HG03159 (cell line): ENCODE data around the gene TKFC.
A peak's percentile ranks its signal among the peaks of the same experiment; 100 is the strongest.

Source experiments
- ATAC-seq: cut with Tn5 transposase; IDR thresholded peaks from one replicate; pipeline ENCODE4 v1.9.1; 2021; ENCODE audit warnings: mild to moderate bottlenecking, moderate library complexity; ENCODE audit not compliant: unreplicated experiment

TKFC gene

GRCh38 chr11:61310749-61311148, 22.3 kb upstream of the TKFC start:
- ATAC-seq: no peak

GRCh38 chr11:61315260-61315659, 17.8 kb upstream of the TKFC start:
- ATAC-seq: no peak

DNA sequence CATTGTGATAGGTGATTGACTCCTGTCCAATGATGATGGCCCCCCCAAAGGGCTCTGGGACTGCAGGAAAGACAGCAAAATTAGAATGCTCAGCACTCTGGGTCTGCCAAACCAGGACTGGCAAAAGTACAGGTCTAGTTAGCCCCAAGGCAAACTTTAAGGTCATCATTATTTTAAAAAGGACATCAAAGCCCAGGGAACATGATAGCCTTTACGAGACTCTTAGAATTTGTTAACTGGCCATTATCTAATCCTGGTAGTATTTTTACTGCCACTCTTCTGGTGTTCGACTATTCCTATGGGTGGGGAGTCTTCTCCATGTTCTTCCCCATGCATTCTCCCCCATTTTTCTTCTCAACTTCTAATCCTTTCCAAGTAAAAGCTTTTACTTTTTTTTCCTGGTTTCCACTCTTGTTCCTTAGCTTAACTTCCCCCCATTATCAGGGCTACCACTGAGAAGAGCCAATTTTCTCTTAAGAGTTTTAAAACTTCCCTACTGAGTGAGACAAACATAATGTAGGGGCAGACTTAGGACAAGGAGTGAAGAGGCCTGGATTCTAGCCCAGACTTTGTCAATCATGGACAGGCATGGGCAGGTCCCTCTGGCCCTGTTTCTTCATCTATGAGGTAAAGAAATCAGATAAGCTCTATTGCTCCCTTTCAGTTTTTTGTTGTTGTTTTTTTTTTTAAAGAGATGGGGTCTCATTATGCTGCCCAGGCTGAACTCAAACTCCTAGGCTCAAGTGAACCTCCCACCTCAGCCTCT, 7.2 kb upstream of the TKFC start:
- ATAC-seq: no peak

GRCh38 chr11:61327669-61328071, 5.4 kb upstream of the TKFC start:
- no peak for ATAC-seq

- no peak for ATAC-seq
These were observed 4.7 kb upstream of the TKFC start for GRCh38 chr11:61328351-61328750.

DNA sequence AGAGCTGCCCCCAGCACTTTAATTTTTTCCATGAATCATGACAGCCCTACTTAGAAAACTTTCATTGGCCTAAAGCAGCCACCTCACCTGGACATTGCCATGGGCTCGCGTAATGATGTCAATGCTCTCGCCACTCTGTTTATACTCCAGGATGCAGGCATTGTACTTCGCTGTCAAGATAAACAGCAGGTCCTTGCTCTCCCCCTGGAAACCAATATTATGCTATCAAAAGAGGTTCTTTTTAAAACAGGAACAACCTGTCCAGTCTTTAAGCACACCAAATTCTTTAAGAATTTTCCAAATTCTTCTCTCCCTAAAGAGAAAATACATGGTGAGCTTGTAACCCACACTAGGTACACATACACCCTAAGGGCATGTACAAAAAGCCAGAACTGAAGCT, 3.2 kb upstream of the TKFC start:
- no peak for ATAC-seq

- no peak for ATAC-seq
These were observed 1.4 kb upstream of the TKFC start for GRCh38 chr11:61331651-61332050.

DNA sequence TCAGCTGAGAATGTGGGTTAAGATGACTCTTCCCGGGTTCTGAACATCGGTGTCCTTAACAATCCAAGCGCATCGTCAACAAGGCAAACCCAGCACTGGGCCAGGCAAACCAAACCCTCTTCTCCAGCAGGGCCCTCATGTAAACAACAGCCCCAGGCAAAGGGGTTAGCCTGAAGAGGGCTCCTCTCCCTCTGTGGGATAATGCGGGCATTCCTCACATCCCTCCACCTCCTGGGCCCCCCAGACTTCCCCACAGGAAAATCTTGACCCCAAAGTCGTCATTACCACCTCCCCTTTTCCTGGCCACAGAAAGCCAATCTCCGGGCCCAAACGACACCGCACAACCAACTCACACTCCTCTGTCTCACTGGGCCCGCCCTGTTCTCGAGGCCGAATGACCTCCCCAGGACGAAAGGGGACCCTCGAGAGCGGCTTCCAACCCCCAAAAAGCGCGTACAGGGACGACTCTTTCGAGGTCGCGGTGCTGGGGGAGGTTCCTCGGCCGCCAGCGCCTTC, 689 bp upstream of the TKFC start:
- ATAC-seq: peak; percentile 3

DNA sequence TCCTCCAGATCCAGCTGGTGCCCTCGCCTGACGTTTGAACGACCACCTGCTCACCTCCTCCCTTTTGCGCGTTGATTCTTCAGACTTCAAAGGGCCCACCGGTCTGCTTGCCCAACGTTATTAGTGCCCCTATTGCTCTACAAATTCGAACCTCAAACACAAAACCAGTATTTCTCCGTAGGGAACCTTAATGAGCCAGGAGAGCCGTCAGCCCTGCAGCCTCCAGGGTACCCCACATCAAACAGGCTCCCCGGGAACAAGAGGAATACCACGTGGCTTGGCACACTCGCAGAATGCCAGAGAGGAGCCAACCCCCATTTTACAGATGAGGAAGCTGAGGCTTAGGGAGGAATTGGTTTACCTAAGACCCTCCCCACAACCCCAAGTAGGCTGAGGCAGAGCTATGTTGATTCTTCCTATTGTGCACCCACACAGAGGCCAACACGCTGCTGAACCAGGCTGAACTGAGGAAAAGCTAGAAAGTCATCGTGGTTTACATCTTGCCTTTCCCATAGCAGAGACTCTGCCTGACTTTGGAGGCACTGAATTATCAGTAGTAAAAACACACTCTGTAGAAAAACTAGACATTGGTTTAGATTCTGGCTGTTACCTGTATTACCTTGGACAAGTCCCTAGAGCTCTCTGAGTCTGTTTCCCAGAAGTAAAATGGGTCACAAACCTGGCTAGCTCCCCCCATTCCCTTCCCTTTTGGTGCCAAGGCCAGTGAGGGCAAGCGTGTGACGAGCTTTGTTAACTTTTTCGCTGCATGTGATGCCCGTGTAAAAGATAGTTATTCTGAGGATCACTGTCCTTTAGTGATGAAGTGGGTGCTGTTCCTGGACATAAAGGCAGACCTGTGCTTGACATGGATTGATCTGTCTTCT, 764 bp downstream of the TKFC start:
- no peak for ATAC-seq

GRCh38 chr11:61334434-61335354, 1.7 kb downstream of the TKFC start:
- no peak for ATAC-seq

- ATAC-seq: no peak
These were observed 2.3 kb downstream of the TKFC start for GRCh38 chr11:61335355-61335710.

DNA sequence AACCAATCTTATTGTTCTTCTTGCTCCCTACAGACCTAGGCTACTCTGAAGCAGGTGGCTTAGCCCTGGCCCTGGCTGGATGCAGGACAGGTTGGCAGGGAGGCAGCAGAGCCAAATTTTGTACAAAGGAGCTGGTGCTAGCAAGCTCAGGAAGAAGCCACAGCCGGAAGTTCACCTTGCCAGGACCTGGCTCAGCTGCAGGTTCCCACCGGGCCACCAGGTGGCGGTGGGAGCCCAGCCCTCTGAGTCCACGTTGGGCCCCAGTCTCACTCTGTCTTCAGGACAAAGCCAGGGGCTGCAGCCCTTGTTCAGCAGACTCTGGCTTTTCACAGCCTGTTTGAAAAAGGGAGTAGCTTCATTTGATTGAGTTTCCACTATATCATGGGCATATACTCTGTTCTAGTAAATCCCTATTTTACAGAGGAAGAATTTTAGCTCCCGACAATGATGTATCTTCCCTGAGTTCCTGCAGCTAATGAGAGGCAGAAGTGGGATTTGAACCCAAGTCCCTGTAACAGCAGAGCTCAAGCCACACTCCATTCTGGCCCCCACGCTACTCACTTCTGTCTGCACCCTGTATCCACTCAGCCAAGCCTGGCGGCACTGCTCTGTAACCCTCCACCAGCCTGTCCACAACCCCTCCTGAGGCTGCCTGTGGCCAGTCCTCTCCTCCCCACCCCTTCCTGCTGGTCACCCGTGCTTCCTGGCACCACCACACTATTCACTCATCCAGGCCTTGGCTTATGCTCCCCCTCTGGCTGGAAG, 3.3 kb downstream of the TKFC start:
- peak; percentile 51 for ATAC-seq

GRCh38 chr11:61337706-61338470, 4.9 kb downstream of the TKFC start:
- no peak for ATAC-seq

DNA sequence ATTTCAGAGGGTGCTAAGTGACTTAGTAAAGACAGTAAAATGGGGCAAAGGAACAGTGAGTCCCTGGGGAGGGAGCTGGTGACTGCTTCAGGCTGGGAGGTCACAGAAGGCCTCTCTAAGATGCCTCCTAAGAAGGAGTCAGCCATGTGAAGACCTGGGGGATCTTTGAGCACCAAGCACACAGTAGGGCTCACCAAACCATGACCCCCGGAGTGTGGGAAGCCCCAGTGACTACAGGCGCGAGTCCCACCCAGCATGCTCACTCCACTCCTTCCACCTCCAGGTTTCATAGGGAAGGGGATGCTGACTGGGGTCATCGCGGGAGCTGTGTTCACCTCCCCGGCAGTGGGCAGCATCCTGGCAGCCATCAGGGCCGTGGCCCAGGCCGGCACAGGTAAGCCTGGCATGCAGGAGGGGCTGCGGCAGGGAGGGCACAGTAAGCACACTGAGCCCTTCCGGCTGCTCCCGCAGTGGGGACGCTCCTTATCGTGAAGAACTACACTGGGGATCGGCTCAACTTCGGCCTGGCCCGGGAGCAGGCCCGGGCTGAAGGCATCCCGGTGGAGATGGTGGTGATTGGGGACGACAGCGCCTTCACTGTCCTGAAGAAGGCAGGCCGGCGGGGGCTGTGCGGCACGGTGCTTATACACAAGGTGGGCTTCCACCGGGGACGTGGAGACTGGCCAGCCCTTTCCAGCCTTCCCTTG, 5.9 kb downstream of the TKFC start:
- no peak for ATAC-seq

DNA sequence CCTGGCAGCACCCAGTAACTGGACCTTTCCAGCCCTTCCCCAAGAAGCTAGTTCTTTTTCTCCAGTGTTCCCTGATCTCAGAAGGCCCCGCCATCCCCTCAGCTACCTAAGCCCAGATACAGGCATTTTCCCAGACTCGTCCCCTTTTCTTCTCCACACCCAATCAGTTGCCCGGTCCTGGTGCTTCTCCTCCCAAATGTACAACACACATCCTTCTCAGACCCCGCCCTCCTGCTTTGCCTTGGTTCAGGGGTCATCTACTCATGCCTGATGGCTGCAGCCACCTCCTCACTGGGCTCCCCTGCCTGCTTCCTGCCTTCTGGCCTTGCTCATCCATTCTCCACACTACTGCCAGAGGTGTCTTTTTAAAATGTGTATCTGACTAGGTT, 6.5 kb downstream of the TKFC start:
- ATAC-seq: no peak

- ATAC-seq: no peak
These were observed 8.0 kb downstream of the TKFC start for GRCh38 chr11:61340979-61341378.

DNA sequence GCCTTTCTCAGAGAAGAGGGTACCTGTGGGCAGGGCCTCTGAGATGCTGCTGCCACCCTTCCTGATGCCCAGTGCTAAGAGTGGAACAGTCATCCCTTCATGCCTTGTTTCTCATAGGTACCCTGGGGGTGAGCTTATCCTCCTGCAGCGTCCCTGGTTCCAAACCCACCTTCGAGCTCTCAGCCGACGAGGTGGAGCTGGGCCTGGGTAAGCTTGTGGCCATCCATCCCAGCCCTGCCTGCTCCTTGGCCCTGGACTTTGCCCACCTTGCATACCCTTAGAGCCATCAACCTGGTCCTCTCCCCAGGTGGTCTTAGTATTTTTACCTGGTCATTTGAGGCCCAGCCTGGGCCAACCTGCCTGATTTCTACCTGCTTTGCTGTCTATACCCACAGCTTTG, 8.7 kb downstream of the TKFC start:
- no peak for ATAC-seq

GRCh38 chr11:61342207-61342803, 9.3 kb downstream of the TKFC start:
- no peak for ATAC-seq
